C4-2B (cell line): Measurements from ENCODE around the gene MYCBPAP.

Experiments used
- CTCF ChIP-seq: fragments of 450-650 bp; conservative IDR thresholded peaks from 2 replicates; pipeline ENCODE4 v1.5.1; 2017; ENCODE audit warnings: mild to moderate bottlenecking
- ZFX ChIP-seq: fragments of 450-650 bp; IDR thresholded peaks from 2 replicates; pipeline ENCODE4 v1.6.1; 2017

DNA sequence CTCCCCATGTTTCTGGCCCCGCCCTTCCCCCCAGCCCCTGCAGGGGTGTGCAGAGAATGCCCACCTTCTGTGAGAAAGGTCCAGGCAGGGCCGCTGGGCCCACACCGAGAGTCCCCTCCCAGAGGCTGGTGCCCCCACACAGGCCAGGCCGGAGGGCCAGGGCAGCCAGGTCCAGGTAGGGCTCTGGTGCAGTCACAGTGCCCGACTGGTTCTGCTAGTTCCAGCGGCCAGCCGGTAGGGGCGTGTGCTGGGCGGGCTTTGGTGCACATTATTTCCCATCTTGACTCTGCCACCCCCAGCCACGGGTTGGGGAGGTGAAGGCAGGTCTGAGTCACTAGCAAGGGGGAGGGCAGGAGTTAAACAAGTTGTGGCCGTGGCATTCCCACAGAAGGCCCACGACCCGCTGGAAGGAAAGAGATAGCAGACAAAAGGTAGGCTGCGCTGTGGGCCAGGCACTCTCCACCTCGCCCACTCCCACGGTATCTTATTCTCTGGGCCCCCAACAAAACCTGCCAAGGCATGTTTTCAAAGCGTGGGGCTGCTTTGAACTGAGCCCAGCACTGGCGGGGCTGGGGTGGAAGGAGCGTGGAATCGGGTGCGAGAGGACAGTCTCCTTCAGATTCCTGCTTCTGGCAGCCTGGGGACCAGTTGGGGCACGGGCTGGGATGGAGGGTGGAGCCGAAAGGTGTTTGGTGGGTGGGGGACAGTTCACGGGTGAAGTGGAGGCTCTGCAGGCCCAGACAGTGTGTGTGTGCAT lies 26.2 kb downstream of the MYCBPAP start:
- TF ChIP-seq CTCF, result no peak; the same call in 1 of the 2 replicates
- peak; percentile 25; the same call in 1 of the 2 replicates for TF ChIP-seq ZFX
